Neural cell (in vitro differentiated cells): ENCODE data around the gene LRRC8D. TPM values are rescaled to one million over a fixed set of nuclear protein-coding genes. Genes with fewer than 3 reads are reported as not detected.
A peak's percentile ranks its signal among the peaks of the same experiment; 100 is the strongest.

Experiments used
- H2AFZ ChIP-seq: fragments of 200-600, 300-800 bp; sonication (generic), shearing (Covaris generic); 2 replicates; pipeline ENCODE4 v1.6.0; 2014; ENCODE audit warnings: low read depth, mild to moderate bottlenecking, antibody characterized with exemption, low read length, moderate library complexity
- H3F3A ChIP-seq: fragments of 200-600 bp; shearing (Covaris generic); 2 replicates; pipeline ENCODE4 v1.6.1; 2016; ENCODE audit warnings: mild to moderate bottlenecking, moderate library complexity, mixed read lengths, antibody characterized with exemption, low read length; ENCODE audit not compliant: insufficient read depth, poor library complexity, severe bottlenecking
- H3K27ac ChIP-seq: fragments of 200-600, 300-800 bp; sonication (generic), shearing (Covaris generic); 2 replicates; pipeline ENCODE4 v1.5.1; 2014; ENCODE audit warnings: mild to moderate bottlenecking, low read length, moderate library complexity
- H3K27me3 ChIP-seq: fragments of 300-800, 200-600 bp; sonication (generic), shearing (Covaris generic); 2 replicates; pipeline ENCODE4 v1.6.0; 2014; ENCODE audit warnings: mild to moderate bottlenecking, low read depth, low read length, moderate library complexity; ENCODE audit not compliant: insufficient read depth
- H3K36me3 ChIP-seq: fragments of 300-800, 200-600 bp; sonication (generic), shearing (Covaris generic); 2 replicates; pipeline ENCODE4 v1.5.1; 2014; ENCODE audit warnings: mild to moderate bottlenecking, antibody characterized with exemption, low read length, moderate library complexity; ENCODE audit not compliant: insufficient read depth
- H3K4me2 ChIP-seq: fragments of 300-800, 200-600 bp; sonication (generic), shearing (Covaris generic); 2 replicates; pipeline ENCODE4 v1.6.0; 2014; ENCODE audit warnings: mild to moderate bottlenecking, low read length
- H3K4me3 ChIP-seq: fragments of 300-800, 200-600 bp; sonication (generic), shearing (Covaris generic); 2 replicates; pipeline ENCODE4 v1.5.1; 2014; ENCODE audit warnings: mild to moderate bottlenecking, low read length, moderate library complexity
- H3K79me2 ChIP-seq: fragments of 200-600 bp; shearing (Covaris generic); replicated peaks from 2 replicates; pipeline ENCODE4 v1.6.0; 2014; ENCODE audit warnings: mild to moderate bottlenecking, low read length, moderate library complexity; ENCODE audit not compliant: insufficient read depth
- H3K9ac ChIP-seq: fragments of 300-800, 200-600 bp; sonication (generic), shearing (Covaris generic); 2 replicates; pipeline ENCODE4 v1.6.1; 2016; ENCODE audit warnings: mild to moderate bottlenecking, low read length, mixed read lengths
- H3K9me2 ChIP-seq: fragments of 200-600 bp; shearing (Covaris generic); 2 replicates; pipeline ENCODE4 v1.6.1; 2016; ENCODE audit warnings: mild to moderate bottlenecking, low read length, mixed read lengths; ENCODE audit not compliant: insufficient read depth
- H3K9me3 ChIP-seq: fragments of 200-600, 300-800 bp; sonication (generic), shearing (Covaris generic); 2 replicates; pipeline ENCODE4 v1.6.1; 2016; ENCODE audit warnings: mild to moderate bottlenecking, mixed run types, low read length, moderate library complexity, mixed read lengths
- H4K20me1 ChIP-seq: fragments of 200-600 bp; shearing (Covaris generic); 2 replicates; pipeline ENCODE4 v1.6.1; 2016; ENCODE audit warnings: mild to moderate bottlenecking, mixed run types; ENCODE audit not compliant: insufficient read depth
- CTCF ChIP-seq: fragments of 450-650 bp; IDR thresholded peaks from 2 replicates; pipeline ENCODE4 v1.5.1; 2014; ENCODE audit warnings: antibody characterized with exemption, mild to moderate bottlenecking, moderate library complexity; ENCODE audit not compliant: poor library complexity, severe bottlenecking
- EP300 ChIP-seq: fragments of 450-650 bp; conservative IDR thresholded peaks from 2 replicates; pipeline ENCODE4 v1.6.1; 2014; ENCODE audit warnings: antibody characterized with exemption, mild to moderate bottlenecking, moderate library complexity; ENCODE audit not compliant: poor library complexity, severe bottlenecking
- EZH2 ChIP-seq: fragments of 200-600, 300-800 bp; shearing (Covaris generic), sonication (generic); IDR thresholded peaks from 2 replicates; pipeline ENCODE4 v1.6.1; 2014; ENCODE audit warnings: antibody characterized with exemption, low read length, borderline replicate concordance, mild to moderate bottlenecking; ENCODE audit not compliant: insufficient read depth, poor library complexity, severe bottlenecking
- MXI1 ChIP-seq: fragments of 450-650 bp; conservative IDR thresholded peaks from 2 replicates; pipeline ENCODE4 v1.6.1; 2014; ENCODE audit warnings: antibody characterized with exemption, mild to moderate bottlenecking; ENCODE audit not compliant: poor library complexity, severe bottlenecking
- POLR2AphosphoS5 ChIP-seq: IDR thresholded peaks from 2 replicates; pipeline ENCODE4 v1.6.1; 2012
- RAD21 ChIP-seq: fragments of 450-650 bp; conservative IDR thresholded peaks from 2 replicates; pipeline ENCODE4 v1.6.1; 2014; ENCODE audit warnings: antibody characterized with exemption, mild to moderate bottlenecking, moderate library complexity
- SMC3 ChIP-seq: fragments of 450-650 bp; conservative IDR thresholded peaks from 2 replicates; pipeline ENCODE4 v1.6.1; 2014; ENCODE audit warnings: antibody characterized with exemption, mild to moderate bottlenecking, moderate library complexity; ENCODE audit not compliant: poor library complexity
- TAF1 ChIP-seq: IDR thresholded peaks from 2 replicates; pipeline ENCODE4 v1.6.1; 2012; ENCODE audit warnings: low read depth
- polyA minus RNA-seq: library from RNA; depleted of rRNA, polyadenylated mRNA; stranded (reverse); fragments of >200 nt; gene quantifications from 2 replicates; pipeline ENCODE4 v1.2.3, GENCODE V29; 2014
- polyA plus RNA-seq: library from polyadenylated mRNA; depleted of rRNA; stranded (reverse); fragments of >200 nt; gene quantifications from 2 replicates; pipeline ENCODE4 v1.2.3, GENCODE V29; 2014
- TF ChIP-seq, protein P1 (sequence below): IDR thresholded peaks from 2 replicates; pipeline ENCODE4 v1.6.1; 2012; ENCODE audit warnings: borderline replicate concordance

The LRRC8D gene
- 39.9 and 43.7 TPM in 2 replicates for polyA plus RNA-seq
- 82.0 and 84.9 TPM in 2 replicates for polyA minus RNA-seq

DNA sequence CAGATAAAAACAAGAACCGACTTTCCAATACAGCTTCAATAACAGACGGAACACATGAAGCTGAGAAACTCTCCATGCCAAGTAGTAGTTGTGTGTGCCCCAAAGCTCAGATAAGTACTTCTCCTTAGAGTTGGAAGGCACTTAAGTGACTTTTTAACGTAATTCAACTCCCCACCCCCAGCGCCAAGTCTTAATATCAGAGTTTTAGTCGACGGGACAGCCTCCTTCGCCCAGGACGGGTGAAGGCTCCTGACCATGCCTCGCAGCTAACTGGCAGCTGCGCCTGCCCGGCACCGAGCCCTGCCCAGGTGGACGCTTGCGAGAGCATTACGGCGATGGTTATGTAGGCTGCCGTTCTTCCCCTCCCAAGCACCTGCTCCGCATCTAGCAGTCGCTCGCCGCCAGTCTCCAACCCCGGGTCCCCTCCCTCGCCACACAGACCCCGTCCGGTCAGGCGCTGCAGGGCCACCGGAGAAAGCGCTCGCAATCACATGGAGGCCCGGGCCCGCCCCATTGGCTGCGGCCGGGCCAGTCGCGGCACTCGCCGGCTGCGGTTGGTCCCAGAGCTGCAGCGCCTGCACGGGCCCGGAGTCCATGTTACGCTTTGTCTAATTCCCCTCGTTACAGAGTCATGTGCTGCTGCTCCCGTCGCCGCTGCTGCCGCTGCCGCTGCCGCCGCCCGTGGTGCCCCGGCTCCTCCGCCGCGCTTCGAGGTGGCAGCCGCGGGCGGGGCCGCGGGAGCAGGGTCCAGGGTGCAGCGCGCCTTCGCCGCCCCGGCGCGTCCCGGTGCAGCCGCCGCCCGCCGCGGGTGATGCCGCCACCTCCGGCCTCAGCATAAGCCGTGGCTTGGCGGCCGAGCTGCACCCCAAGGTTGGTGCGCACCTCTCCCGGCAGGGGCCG, at the start of gene LRRC8D:
LRRC8D (plus strand) TSS at position 611 of the 900 bp plus-strand sequence. CDS start 112,037 bp downstream, outside the sequence.
- Histone ChIP-seq H3K9ac (peak within 1 kb of the TSS; percentile 93), H3K4me3 (peak within 1 kb of the TSS; percentile 72), H3K27ac (peak within 1 kb of the TSS; percentile 82), H3K27me3 (no peaks in the 10 kb centered on the region), H3K79me2 (peaks cover 51% of the 10 kb centered on the region), H2AFZ (peak within 1 kb of the TSS; percentile 60), H3K9me2 (no peaks in the 10 kb centered on the region), H3F3A (no peaks in the 10 kb centered on the region), H3K9me3 (no peaks in the 10 kb centered on the region), H4K20me1 (no peaks in the 10 kb centered on the region), H3K4me2 (peak within 1 kb of the TSS; percentile 87), H3K36me3 (no peaks in the 10 kb centered on the region)
- TF ChIP-seq SMC3 (no peak), TAF1 (peak; percentile 73), EZH2 (no peak), POLR2AphosphoS5 (peak; percentile 91), RAD21 (no peak), CTCF (no peak), EP300 (peak; percentile 48), MXI1 (peak; percentile 88)
- TF ChIP-seq, protein P1, sequence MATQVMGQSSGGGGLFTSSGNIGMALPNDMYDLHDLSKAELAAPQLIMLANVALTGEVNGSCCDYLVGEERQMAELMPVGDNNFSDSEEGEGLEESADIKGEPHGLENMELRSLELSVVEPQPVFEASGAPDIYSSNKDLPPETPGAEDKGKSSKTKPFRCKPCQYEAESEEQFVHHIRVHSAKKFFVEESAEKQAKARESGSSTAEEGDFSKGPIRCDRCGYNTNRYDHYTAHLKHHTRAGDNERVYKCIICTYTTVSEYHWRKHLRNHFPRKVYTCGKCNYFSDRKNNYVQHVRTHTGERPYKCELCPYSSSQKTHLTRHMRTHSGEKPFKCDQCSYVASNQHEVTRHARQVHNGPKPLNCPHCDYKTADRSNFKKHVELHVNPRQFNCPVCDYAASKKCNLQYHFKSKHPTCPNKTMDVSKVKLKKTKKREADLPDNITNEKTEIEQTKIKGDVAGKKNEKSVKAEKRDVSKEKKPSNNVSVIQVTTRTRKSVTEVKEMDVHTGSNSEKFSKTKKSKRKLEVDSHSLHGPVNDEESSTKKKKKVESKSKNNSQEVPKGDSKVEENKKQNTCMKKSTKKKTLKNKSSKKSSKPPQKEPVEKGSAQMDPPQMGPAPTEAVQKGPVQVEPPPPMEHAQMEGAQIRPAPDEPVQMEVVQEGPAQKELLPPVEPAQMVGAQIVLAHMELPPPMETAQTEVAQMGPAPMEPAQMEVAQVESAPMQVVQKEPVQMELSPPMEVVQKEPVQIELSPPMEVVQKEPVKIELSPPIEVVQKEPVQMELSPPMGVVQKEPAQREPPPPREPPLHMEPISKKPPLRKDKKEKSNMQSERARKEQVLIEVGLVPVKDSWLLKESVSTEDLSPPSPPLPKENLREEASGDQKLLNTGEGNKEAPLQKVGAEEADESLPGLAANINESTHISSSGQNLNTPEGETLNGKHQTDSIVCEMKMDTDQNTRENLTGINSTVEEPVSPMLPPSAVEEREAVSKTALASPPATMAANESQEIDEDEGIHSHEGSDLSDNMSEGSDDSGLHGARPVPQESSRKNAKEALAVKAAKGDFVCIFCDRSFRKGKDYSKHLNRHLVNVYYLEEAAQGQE = peak; percentile 12

GRCh38 chr1:89771991-89772560, 48.8 kb upstream of the LRRC8D start:
- H3K27me3 ChIP-seq = no peaks in the 10 kb centered on the region
- H3K9ac ChIP-seq = no peak overlapping the region
- H3K9me3 ChIP-seq = no peaks in the 10 kb centered on the region
- no peaks in the 10 kb centered on the region for H4K20me1 ChIP-seq
- H2AFZ ChIP-seq = no peak overlapping the region
- TF ChIP-seq EZH2 (no peak), RAD21 (no peak), POLR2AphosphoS5 (no peak), TAF1 (no peak), CTCF (no peak), SMC3 (no peak), EP300 (no peak), MXI1 (no peak)
- TF ChIP-seq, protein P1 = no peak
- H3K9me2 ChIP-seq = no peaks in the 10 kb centered on the region
- no peaks in the 10 kb centered on the region for H3K36me3 ChIP-seq
- no peak overlapping the region for H3K4me3 ChIP-seq
- no peak overlapping the region for H3K4me2 ChIP-seq
- H3K27ac ChIP-seq = no peak overlapping the region
- H3K79me2 ChIP-seq = no peaks in the 10 kb centered on the region
- H3F3A ChIP-seq = no peaks in the 10 kb centered on the region
